ENCODE data around the gene SLC16A11. TPM values are rescaled to one million over a fixed set of nuclear protein-coding genes. Genes with fewer than 3 reads are reported as not detected.

SLC16A11 gene
- total and polyA plus RNA-seq, 2 of the 4 experiments (the other 2 are of a cell fraction), result not detected

DNA sequence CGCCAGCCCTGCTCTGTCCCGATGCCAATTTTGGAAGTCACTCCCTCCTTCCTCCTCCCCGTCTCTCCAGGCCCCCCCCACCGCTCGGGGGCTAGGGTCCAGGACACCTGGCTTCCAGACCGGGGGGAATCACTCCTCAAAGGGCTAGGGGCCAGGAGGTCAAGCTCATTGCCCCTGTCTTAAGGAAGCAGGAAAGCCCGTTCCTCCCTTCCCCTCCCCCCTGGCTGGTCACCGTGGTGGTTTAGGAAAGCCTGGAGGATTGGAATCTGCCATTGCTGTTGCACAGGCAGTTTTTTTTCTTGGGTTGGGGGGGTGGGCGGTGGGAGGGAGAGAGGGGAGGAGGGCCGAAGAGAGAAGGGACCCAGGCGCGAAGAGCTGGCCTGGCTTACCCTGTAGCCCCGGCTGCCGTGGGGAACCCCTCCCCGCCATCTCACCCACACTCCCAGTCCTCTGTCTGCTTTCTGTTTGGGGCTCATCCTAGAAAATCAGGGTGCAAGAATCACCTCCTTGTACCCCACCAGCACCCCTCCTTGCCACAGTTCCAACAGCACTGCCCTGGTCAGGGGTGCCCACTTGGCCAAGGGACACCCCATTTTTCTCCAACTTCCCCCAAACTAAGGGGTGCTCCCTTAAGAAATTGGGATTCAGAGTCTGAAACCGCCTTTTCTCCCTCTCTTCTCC lies 23.9 kb downstream of the SLC16A11 start:
- no peak overlapping the region; the same call in 1 of the 2 replicates for H3K56ac ChIP-seq (ENCODE audit: extremely low read depth, insufficient read depth, low read length)
- peak overlapping the region; percentile 68 for H3K23ac ChIP-seq (ENCODE audit: low read depth, low read length)
- POLR2A ChIA-PET (ENCODE audit: unreplicated experiment), result interaction anchor here (0.6 kb wide), 1 partner anchor 427 kb away, joined by 12 read pairs; no protein-coding TSS in a partner anchor

More for the DNA sequence above, 23.9 kb downstream of the SLC16A11 start:
- WGBS, 2 experiments (ENCODE audit: extremely low coverage in 2 of 2, insufficient read length in 1 of 2), result 20% methylated on average over 1 of the region's 16 CpGs; no CpG with 5 or more reads in 1 of the 2 experiments
- H3K4me1 ChIP-seq (ENCODE audit: control insufficient read depth, insufficient read depth, low read length), result peaks cover 4% of the 10 kb centered on the region; the same call in 1 of the 2 replicates
- H3K9me3 ChIP-seq (ENCODE audit: control insufficient read depth, insufficient read depth, low read length), result no peaks in the 10 kb centered on the region
- H3K4me3 ChIP-seq (ENCODE audit: insufficient read depth, low read depth, low read length), result peak overlapping the region; percentile 42
- H3K27ac ChIP-seq (ENCODE audit: insufficient read depth, low read length), result peak overlapping the region; percentile 53
- H4K91ac ChIP-seq (ENCODE audit: insufficient read depth, low read depth, low read length), result peak overlapping the region; percentile 91
- in situ Hi-C loops (cut with MboI; ENCODE audit: low sequenced_read_pairs), result loop anchor here (10.0 kb wide), 1 partner anchor 355 kb away; no protein-coding TSS in a partner anchor
- DNase-seq, result peak; percentile 23
- H2AK9ac ChIP-seq (replicated peaks; ENCODE audit: low read depth, low read length, poor library complexity), result peak overlapping the region; percentile 91
- peak overlapping the region; percentile 84 for H3K4me2 ChIP-seq (ENCODE audit: low read depth, low read length)
- intact Hi-C loops (cut with micrococcal nuclease), result loop anchor here (5.0 kb wide), 1 partner anchor 178 kb away; no protein-coding TSS in a partner anchor
- peak overlapping the region; percentile 79 for H2BK20ac ChIP-seq (ENCODE audit: low read depth, low read length)
- no peaks in the 10 kb centered on the region for H4K20me1 ChIP-seq (ENCODE audit: insufficient read depth, low read length)
- peak overlapping the region; percentile 49 for H3K18ac ChIP-seq (ENCODE audit: low read depth, low read length)
- TF ChIP-seq MAZ (IDR thresholded peaks at IDR 0.05; ENCODE audit: borderline replicate concordance, low read depth, low read length), result peak; percentile 58; the same call in 1 of the 2 replicates
- no peak for TF ChIP-seq RCOR1 (IDR thresholded peaks at IDR 0.05; ENCODE audit: insufficient replicate concordance, low read length)
- TF ChIP-seq POLR2A (IDR thresholded peaks at IDR 0.05; ENCODE audit: low read depth, low read length), result no peak
- no peak for TF ChIP-seq RAD21 (IDR thresholded peaks at IDR 0.05; ENCODE audit: low read length)
- TF ChIP-seq NFE2L2 (IDR thresholded peaks at IDR 0.05; ENCODE audit: low read depth, low read length), result no peak
- TF ChIP-seq BHLHE40 (IDR thresholded peaks at IDR 0.05; ENCODE audit: low read depth, low read length), result no peak
- H3K36me3 ChIP-seq (ENCODE audit: control insufficient read depth, insufficient read depth, low read length), result no peaks in the 10 kb centered on the region
- H3K9me1 ChIP-seq (ENCODE audit: insufficient read depth, low read length), result no peaks in the 10 kb centered on the region; the same call in 1 of the 2 replicates
- H2BK120ac ChIP-seq (ENCODE audit: low read depth, low read length), result peak overlapping the region; percentile 94
- H4K8ac ChIP-seq (ENCODE audit: low read depth in 2 of 2, low read length in 2 of 2), result peak overlapping the region; percentile 68 to 94
- peak overlapping the region; percentile 93 for H3K14ac ChIP-seq (replicated peaks; ENCODE audit: low read depth, low read length)
- H2BK5ac ChIP-seq (ENCODE audit: low read depth, low read length, poor library complexity, severe bottlenecking), result peak overlapping the region; percentile 78
- BruUV-seq (replicated peaks), result no TSS peak
- H2AK5ac ChIP-seq (ENCODE audit: low read depth, low read length), result peak overlapping the region; percentile 51; the same call in 1 of the 2 replicates
- peak overlapping the region; percentile 100 for H2AFZ ChIP-seq (replicated peaks; ENCODE audit: low read length, poor library complexity)
- H3K4ac ChIP-seq (ENCODE audit: low read depth, low read length), result peak overlapping the region; percentile 97
- H3K27me3 ChIP-seq (ENCODE audit: control insufficient read depth, insufficient read depth, low read length), result peaks cover 10% of the 10 kb centered on the region; the same call in 1 of the 2 replicates
- H3K9ac ChIP-seq (ENCODE audit: low read depth, low read length), result peak overlapping the region; percentile 38
- H2BK15ac ChIP-seq (ENCODE audit: low read depth, low read length), result peak overlapping the region; percentile 69; the same call in 1 of the 3 replicates
- dilution Hi-C loops (cut with HindIII; ENCODE audit: low sequenced_read_pairs, unreplicated experiment), result no loop called here
- ATAC-seq (ENCODE audit: low read depth), result peak; percentile 16
- peak overlapping the region; percentile 94 for H4K5ac ChIP-seq (ENCODE audit: low read depth, low read length)
- CTCF ChIA-PET, result interaction anchor here (0.6 to 1.0 kb wide), 2 partner anchors 109 to 180 kb away, joined by 3 to 4 read pairs; no protein-coding TSS in a partner anchor
- H3K79me1 ChIP-seq (ENCODE audit: low read depth in 1 of 2, low read length in 2 of 2), result peaks cover 0 to 14% of the 10 kb centered on the region in 2 experiments; a peak in 2 of 4 replicates

Data from IMR-90 (cell line).